GM18909 (cell line): Measurements from ENCODE around the gene MRPL28.
"Not testable (repeated sequence)": the region's sequence is repeated elsewhere in the genome, so short reads cannot be mapped to it uniquely, and the experiment has no call there.

Experiments used
- ATAC-seq: cut with Tn5 transposase; IDR thresholded peaks from one replicate; pipeline ENCODE4 v1.9.1; 2021; ENCODE audit warnings: mild to moderate bottlenecking; ENCODE audit not compliant: unreplicated experiment, poor library complexity

The MRPL28 gene

GRCh38 chr16:370443-370842, at the start of gene MRPL28:
Gene MRPL28, minus strand, starts transcription at chr16:370538. Its CDS starts 320 bp downstream, at chr16:370218.
- ATAC-seq, result peak; percentile 83

GRCh38 chr16:415170-415498, 44.8 kb upstream of the MRPL28 start:
- ATAC-seq, result not testable (repeated sequence)

GRCh38 chr16:414395-415169, 44.2 kb upstream of the MRPL28 start:
- ATAC-seq, result no peak

- no peak for ATAC-seq
Observed at GRCh38 chr16:411576-412265, 41.4 kb upstream of the MRPL28 start.

- ATAC-seq, result no peak
Observed at GRCh38 chr16:410516-411178, 40.3 kb upstream of the MRPL28 start.

GRCh38 chr16:407253-407652, 36.9 kb upstream of the MRPL28 start:
- no peak for ATAC-seq

GRCh38 chr16:405548-406506, 35.5 kb upstream of the MRPL28 start:
- ATAC-seq, result no peak

GRCh38 chr16:404971-405486, 34.7 kb upstream of the MRPL28 start:
- ATAC-seq, result no peak

GRCh38 chr16:401468-402348, 31.4 kb upstream of the MRPL28 start, which contains the start of gene DECR2:
Gene DECR2, plus strand, starts transcription at chr16:401885. Its CDS starts 79 bp downstream, at chr16:401964.
- peak; percentile 55 for ATAC-seq

- ATAC-seq, result no peak
Observed at GRCh38 chr16:400061-400591, 29.8 kb upstream of the MRPL28 start.

- ATAC-seq, result no peak
Observed at GRCh38 chr16:399340-400019, 29.1 kb upstream of the MRPL28 start.

- ATAC-seq, result no peak
Observed at GRCh38 chr16:398561-399339, 28.4 kb upstream of the MRPL28 start.

GRCh38 chr16:397736-398332, 27.5 kb upstream of the MRPL28 start:
- ATAC-seq, result no peak

- ATAC-seq, result no peak
Observed at GRCh38 chr16:397135-397661, 26.9 kb upstream of the MRPL28 start, which contains the start of gene NME4. Gene NME4, plus strand, starts transcription at chr16:397199. Its CDS starts 24 bp downstream, at chr16:397223.

GRCh38 chr16:396605-397004, 26.3 kb upstream of the MRPL28 start:
- ATAC-seq, result no peak

GRCh38 chr16:396199-396598, 25.9 kb upstream of the MRPL28 start:
- no peak for ATAC-seq
